Neutrophil (primary cell): Measurements from ENCODE around the gene SLC22A12.
"Not testable (repeated sequence)": the region's sequence is repeated elsewhere in the genome, so short reads cannot be mapped to it uniquely, and the experiment has no call there.

ENCODE experiments used
- H3K27ac ChIP-seq: fragments of 200-600 bp; sonication (generic); 2 replicates; pipeline ENCODE4 v1.5.1; 2016; ENCODE audit warnings: mild to moderate bottlenecking, moderate library complexity
- H3K27me3 ChIP-seq: fragments of 200-600 bp; sonication (generic); 2 replicates; pipeline ENCODE4 v1.6.0; 2016; ENCODE audit warnings: mild to moderate bottlenecking
- H3K36me3 ChIP-seq: fragments of 200-600 bp; sonication (generic); 2 replicates; pipeline ENCODE4 v1.5.1; 2017
- H3K4me1 ChIP-seq, 2 experiments: fragments of 200-600 bp in 1 of 2; sonication (generic) in 1 of 2; 1 replicate in 1 of 2; 2 replicates in 1 of 2; pipeline versions ENCODE4 v1.5.1 to v1.6.1; 2013 to 2016; ENCODE audit warnings: low read depth in 1 of 2, low read length in 1 of 2, mild to moderate bottlenecking in 1 of 2, moderate library complexity in 1 of 2; ENCODE audit not compliant: control insufficient read depth in 1 of 2, insufficient read depth in 1 of 2
- H3K4me3 ChIP-seq, 2 experiments: fragments of 200-600 bp in 1 of 2; sonication (generic) in 1 of 2; 1 replicate in 1 of 2; 2 replicates in 1 of 2; pipeline ENCODE4 v1.5.1; 2013 to 2016; ENCODE audit warnings: low read depth in 1 of 2, low read length in 1 of 2, mild to moderate bottlenecking in 1 of 2, moderate library complexity in 1 of 2
- H3K9me3 ChIP-seq: fragments of 200-600 bp; sonication (generic); 2 replicates; pipeline ENCODE4 v1.5.1; 2016
- CTCF ChIP-seq: fragments of 200-600 bp; sonication (generic); IDR thresholded peaks from 2 replicates; pipeline ENCODE4 v1.5.1; 2016; ENCODE audit warnings: antibody characterized with exemption

Gene SLC22A12

GRCh38 chr11:64560941-64561340 lies 30.1 kb upstream of the SLC22A12 start:
- Histone ChIP-seq H3K4me3 (no peak overlapping the region), H3K27me3 (no peaks in the 10 kb centered on the region), H3K9me3 (no peaks in the 10 kb centered on the region), H3K4me1 (no peaks in the 10 kb centered on the region), H3K36me3 (no peaks in the 10 kb centered on the region), H3K27ac (no peak overlapping the region)
- TF ChIP-seq CTCF: no peak

GRCh38 chr11:64561429-64561828 lies 29.6 kb upstream of the SLC22A12 start:
- H3K9me3 ChIP-seq, H3K27me3 ChIP-seq, H3K4me3 ChIP-seq, H3K36me3 ChIP-seq, H3K27ac ChIP-seq, H3K4me1 ChIP-seq: not testable (repeated sequence)

GRCh38 chr11:64561984-64562722 lies 28.9 kb upstream of the SLC22A12 start:
- H3K4me1 ChIP-seq: no peaks in the 10 kb centered on the region
- H3K27me3 ChIP-seq: no peaks in the 10 kb centered on the region
- TF ChIP-seq CTCF: no peak
- H3K9me3 ChIP-seq: no peaks in the 10 kb centered on the region
- H3K4me3 ChIP-seq: no peak overlapping the region
- H3K36me3 ChIP-seq: no peaks in the 10 kb centered on the region
- H3K27ac ChIP-seq: no peak overlapping the region

GRCh38 chr11:64562723-64563351 lies 28.2 kb upstream of the SLC22A12 start:
- Histone ChIP-seq H3K27me3 (no peaks in the 10 kb centered on the region), H3K36me3 (no peaks in the 10 kb centered on the region), H3K4me1 (no peaks in the 10 kb centered on the region), H3K27ac (no peak overlapping the region), H3K4me3 (no peak overlapping the region), H3K9me3 (no peaks in the 10 kb centered on the region)
- TF ChIP-seq CTCF: no peak

- H3K27me3 ChIP-seq: no peaks in the 10 kb centered on the region
- H3K4me1 ChIP-seq: no peaks in the 10 kb centered on the region
- no peaks in the 10 kb centered on the region for H3K36me3 ChIP-seq
- no peak overlapping the region for H3K4me3 ChIP-seq
- TF ChIP-seq CTCF: no peak
- H3K9me3 ChIP-seq: no peaks in the 10 kb centered on the region
- H3K27ac ChIP-seq: no peak overlapping the region
These were observed 27.1 kb upstream of the SLC22A12 start for GRCh38 chr11:64563966-64564365.

GRCh38 chr11:64564419-64564818 lies 26.6 kb upstream of the SLC22A12 start:
- Histone ChIP-seq H3K36me3 (no peaks in the 10 kb centered on the region), H3K27me3 (no peaks in the 10 kb centered on the region), H3K27ac (no peak overlapping the region), H3K9me3 (no peaks in the 10 kb centered on the region), H3K4me3 (no peak overlapping the region), H3K4me1 (no peaks in the 10 kb centered on the region)
- no peak for TF ChIP-seq CTCF
